Hematopoietic multipotent progenitor cell treated with erythropoietin and hydrocortisone succinate and interleukin-3 and kit ligand, for 6 days (in vitro differentiated cells): ENCODE data around the gene MVB12B.

Experiments used
- DNase-seq: peaks from one replicate; pipeline ENCODE4 v3.0.0-alpha.2; 2015

The MVB12B gene

GRCh38 chr9:126411948-126412284 is 85.3 kb downstream of the MVB12B start:
- no peak for DNase-seq

GRCh38 chr9:126412905-126413304 is 86.3 kb downstream of the MVB12B start:
- no peak for DNase-seq

- no peak for DNase-seq
Observed at GRCh38 chr9:126413391-126414068, 86.9 kb downstream of the MVB12B start.

- DNase-seq, result no peak
Observed at GRCh38 chr9:126415741-126416370, 89.2 kb downstream of the MVB12B start.

GRCh38 chr9:126417043-126417442 is 90.4 kb downstream of the MVB12B start:
- no peak for DNase-seq

GRCh38 chr9:126417684-126418083 is 91.1 kb downstream of the MVB12B start:
- DNase-seq, result no peak

GRCh38 chr9:126418608-126419007 is 92.0 kb downstream of the MVB12B start:
- no peak for DNase-seq

GRCh38 chr9:126419475-126419874 is 92.8 kb downstream of the MVB12B start:
- no peak for DNase-seq

GRCh38 chr9:126420135-126420534 is 93.5 kb downstream of the MVB12B start:
- no peak for DNase-seq

GRCh38 chr9:126420643-126421564 is 94.3 kb downstream of the MVB12B start:
- no peak for DNase-seq

- DNase-seq, result no peak
Observed at GRCh38 chr9:126421567-126422428, 95.2 kb downstream of the MVB12B start.

GRCh38 chr9:126423142-126423915 is 96.7 kb downstream of the MVB12B start:
- peak; percentile 41 for DNase-seq

GRCh38 chr9:126423916-126424185 is 97.2 kb downstream of the MVB12B start:
- DNase-seq, result peak; percentile 46

GRCh38 chr9:126424511-126424910 is 97.9 kb downstream of the MVB12B start:
- DNase-seq, result no peak

GRCh38 chr9:126428534-126429175 is 102.0 kb downstream of the MVB12B start:
- DNase-seq, result peak; percentile 17

- DNase-seq, result no peak
Observed at GRCh38 chr9:126429190-126429589, 102.6 kb downstream of the MVB12B start.

- DNase-seq, result no peak
Observed at GRCh38 chr9:126430124-126430523, 103.5 kb downstream of the MVB12B start.

- no peak for DNase-seq
Observed at GRCh38 chr9:126431077-126431742, 104.6 kb downstream of the MVB12B start.

- DNase-seq, result no peak
Observed at GRCh38 chr9:126432659-126433058, 106.0 kb downstream of the MVB12B start.

GRCh38 chr9:126435105-126435504 is 108.5 kb downstream of the MVB12B start:
- no peak for DNase-seq

- no peak for DNase-seq
Observed at GRCh38 chr9:126435626-126436025, 109.0 kb downstream of the MVB12B start.
